GM11168 (cell line): ENCODE results near the gene RBPMS2.
"Not testable (repeated sequence)": the region's sequence is repeated elsewhere in the genome, so short reads cannot be mapped to it uniquely, and the experiment has no call there.

ENCODE experiments used
- in situ Hi-C: fragments of 300-500 bp; cut with MboI; formaldehyde crosslinking; loops from one replicate; pipeline ENCODE4 v1.12.0; 2022; ENCODE audit warnings: low sequenced_read_pairs; ENCODE audit not compliant: unreplicated experiment

RBPMS2 gene

GRCh38 chr15:64760056-64760455 lies 15.3 kb downstream of the RBPMS2 start:
- in situ Hi-C loops, result no loop called here

GRCh38 chr15:64755427-64755940 lies 19.9 kb downstream of the RBPMS2 start:
- in situ Hi-C loops, result no loop called here

- in situ Hi-C loops, result no loop called here
Measured at GRCh38 chr15:64754663-64755426, 20.5 kb downstream of the RBPMS2 start.

GRCh38 chr15:64753480-64754185 lies 21.8 kb downstream of the RBPMS2 start:
- in situ Hi-C loops, result no loop called here

- in situ Hi-C loops, result no loop called here
Measured at GRCh38 chr15:64751464-64751863, 23.9 kb downstream of the RBPMS2 start.

GRCh38 chr15:64749999-64750657 lies 25.3 kb downstream of the RBPMS2 start:
- in situ Hi-C loops, result no loop called here

- in situ Hi-C loops, result no loop called here
Measured at GRCh38 chr15:64749167-64749566, 26.2 kb downstream of the RBPMS2 start.

- in situ Hi-C loops, result no loop called here
Measured at GRCh38 chr15:64748251-64748650, 27.1 kb downstream of the RBPMS2 start.

GRCh38 chr15:64747578-64747977 lies 27.8 kb downstream of the RBPMS2 start:
- in situ Hi-C loops, result no loop called here

- in situ Hi-C loops, result no loop called here
Measured at GRCh38 chr15:64746921-64747320, 28.5 kb downstream of the RBPMS2 start.

GRCh38 chr15:64746356-64746755 lies 29.0 kb downstream of the RBPMS2 start:
- in situ Hi-C loops, result no loop called here

GRCh38 chr15:64743691-64744090 lies 31.7 kb downstream of the RBPMS2 start:
- in situ Hi-C loops, result no loop called here

- in situ Hi-C loops, result no loop called here
Measured at GRCh38 chr15:64742921-64743320, 32.5 kb downstream of the RBPMS2 start.

- in situ Hi-C loops, result no loop called here
Measured at GRCh38 chr15:64742385-64742784, 33.0 kb downstream of the RBPMS2 start.

GRCh38 chr15:64741708-64742107 lies 33.7 kb downstream of the RBPMS2 start:
- in situ Hi-C loops, result not testable (repeated sequence)

- in situ Hi-C loops, result no loop called here
Measured at GRCh38 chr15:64740311-64741170, 34.8 kb downstream of the RBPMS2 start.

- in situ Hi-C loops, result loop anchor here (10.0 kb wide), 1 partner anchor 165 kb away; no protein-coding TSS in a partner anchor
Measured at GRCh38 chr15:64739577-64740143, 35.7 kb downstream of the RBPMS2 start.

- in situ Hi-C loops, result loop anchor here (10.0 kb wide), 1 partner anchor 166 kb away; no protein-coding TSS in a partner anchor
Measured at GRCh38 chr15:64739156-64739555, 36.2 kb downstream of the RBPMS2 start.
